Keratinocyte (primary cell): Measurements from ENCODE around the gene PKN2. TPM values are rescaled to one million over a fixed set of nuclear protein-coding genes. Genes with fewer than 3 reads are reported as not detected.

Experiments
- DNase-seq: peaks from one replicate; pipeline ENCODE4 v3.0.0-alpha.2; 2011; ENCODE audit warnings: low read depth, missing footprints, low spot score
- FAIRE-seq: peaks from 2 replicates; lab custom pipeline; 2011; peaks lifted over from hg19 to GRCh38; lab: Jason Lieb, UNC
- H2AFZ ChIP-seq: 2 replicates; pipeline ENCODE4 v1.6.0; 2012; ENCODE audit warnings: low read length, control low read depth, inconsistent platforms; ENCODE audit not compliant: control insufficient read depth
- H3K27ac ChIP-seq: 2 replicates; pipeline ENCODE4 v1.5.1; 2011; ENCODE audit warnings: low read length; ENCODE audit not compliant: control insufficient read depth, insufficient read depth
- H3K27me3 ChIP-seq: 3 replicates; pipeline ENCODE4 v1.6.0; 2011; ENCODE audit warnings: low read length; ENCODE audit not compliant: control insufficient read depth, insufficient read depth; ENCODE audit errors: extremely low read depth
- H3K36me3 ChIP-seq, 2 experiments: 2 replicates in 1 of 2; 3 replicates in 1 of 2; pipeline ENCODE4 v1.5.1; 2011; ENCODE audit warnings: low read length in 2 of 2, mild to moderate bottlenecking in 1 of 2; ENCODE audit not compliant: control insufficient read depth in 2 of 2, insufficient read depth in 2 of 2; ENCODE audit errors: extremely low read depth in 1 of 2
- H3K4me1 ChIP-seq: 3 replicates; pipeline ENCODE4 v1.5.1; 2011; ENCODE audit warnings: low read length; ENCODE audit not compliant: control insufficient read depth, insufficient read depth; ENCODE audit errors: extremely low read depth
- H3K4me2 ChIP-seq: 3 replicates; pipeline ENCODE4 v1.6.0; 2011; ENCODE audit warnings: low read depth, low read length; ENCODE audit not compliant: control insufficient read depth, insufficient read depth; ENCODE audit errors: extremely low read depth
- H3K4me3 ChIP-seq, 3 experiments: fragments of 200-600 bp in 1 of 3; sonication (generic) in 1 of 3; 2 replicates in 2 of 3; 3 replicates in 1 of 3; pipeline ENCODE4 v1.5.1; 2011 to 2016; ENCODE audit warnings: low read length in 3 of 3, mild to moderate bottlenecking in 3 of 3, control low read depth in 2 of 3, inconsistent platforms in 1 of 3, low read depth in 1 of 3, mixed read lengths in 1 of 3, mixed run types in 1 of 3, moderate library complexity in 1 of 3; ENCODE audit not compliant: control insufficient read depth in 2 of 3, insufficient read depth in 2 of 3; ENCODE audit errors: extremely low read depth in 1 of 3
- H3K79me2 ChIP-seq: 2 replicates; pipeline ENCODE4 v1.6.0; 2012; ENCODE audit warnings: low read length; ENCODE audit not compliant: control insufficient read depth, insufficient read depth
- H3K9ac ChIP-seq: 3 replicates; pipeline ENCODE4 v1.6.0; 2011; ENCODE audit warnings: low read length; ENCODE audit not compliant: control insufficient read depth, insufficient read depth; ENCODE audit errors: extremely low read depth
- H3K9me1 ChIP-seq: 3 replicates; pipeline ENCODE4 v1.6.0; 2011; ENCODE audit warnings: low read length; ENCODE audit not compliant: control insufficient read depth, insufficient read depth; ENCODE audit errors: extremely low read depth
- H3K9me3 ChIP-seq: 2 replicates; pipeline ENCODE4 v1.5.1; 2012; ENCODE audit warnings: low read depth, low read length; ENCODE audit not compliant: control insufficient read depth
- H4K20me1 ChIP-seq: 3 replicates; pipeline ENCODE4 v1.6.0; 2011; ENCODE audit warnings: low read length; ENCODE audit not compliant: control insufficient read depth, insufficient read depth; ENCODE audit errors: extremely low read depth
- EZH2 ChIP-seq: IDR thresholded peaks from one replicate; pipeline ENCODE4 v1.6.1; 2012; ENCODE audit warnings: inconsistent platforms, mild to moderate bottlenecking, low read length, moderate library complexity
- dilution Hi-C: fragments of 300-500 bp; cut with MboI; formaldehyde crosslinking; loops from one replicate; pipeline ENCODE4 v1.7.0; 2020; ENCODE audit warnings: low sequenced_read_pairs; ENCODE audit not compliant: extremely low pct_ligation_motif_present
- polyA plus RNA-seq, 5 experiments: library from polyadenylated mRNA; depleted of rRNA in 3 of 5; stranded (reverse) in 3 of 5; stranded (forward) in 1 of 5; unstranded in 1 of 5; fragments of >200 nt; gene quantifications; 1 replicate in 1 of 5; 2 replicates in 3 of 5; 3 replicates in 1 of 5; pipeline versions ENCODE4 v1.2.1 to v1.2.3, GENCODE V29; 2011 to 2012; ENCODE audit warnings: missing spikeins in 2 of 5, low read depth in 1 of 5, low replicate concordance in 1 of 5
- TF ChIP-seq, protein P1 (sequence below), 3 experiments: IDR thresholded peaks in 1 of 3; conservative IDR thresholded peaks in 1 of 3; optimal IDR thresholded peaks in 1 of 3; 2 replicates in 2 of 3; 3 replicates in 1 of 3; pipeline versions ENCODE3 to v1.5.1; 2011; ENCODE audit warnings: low read length in 3 of 3, mild to moderate bottlenecking in 3 of 3, moderate library complexity in 2 of 3, control low read depth in 1 of 3, inconsistent platforms in 1 of 3; ENCODE audit not compliant: insufficient read depth in 2 of 3; ENCODE audit errors: extremely low read depth in 1 of 3

The PKN2 gene
- polyA plus RNA-seq, 1 donor (not counting 4 experiments of a cell fraction or from before 2014, with no cell fraction given) = 30.8 TPM

DNA sequence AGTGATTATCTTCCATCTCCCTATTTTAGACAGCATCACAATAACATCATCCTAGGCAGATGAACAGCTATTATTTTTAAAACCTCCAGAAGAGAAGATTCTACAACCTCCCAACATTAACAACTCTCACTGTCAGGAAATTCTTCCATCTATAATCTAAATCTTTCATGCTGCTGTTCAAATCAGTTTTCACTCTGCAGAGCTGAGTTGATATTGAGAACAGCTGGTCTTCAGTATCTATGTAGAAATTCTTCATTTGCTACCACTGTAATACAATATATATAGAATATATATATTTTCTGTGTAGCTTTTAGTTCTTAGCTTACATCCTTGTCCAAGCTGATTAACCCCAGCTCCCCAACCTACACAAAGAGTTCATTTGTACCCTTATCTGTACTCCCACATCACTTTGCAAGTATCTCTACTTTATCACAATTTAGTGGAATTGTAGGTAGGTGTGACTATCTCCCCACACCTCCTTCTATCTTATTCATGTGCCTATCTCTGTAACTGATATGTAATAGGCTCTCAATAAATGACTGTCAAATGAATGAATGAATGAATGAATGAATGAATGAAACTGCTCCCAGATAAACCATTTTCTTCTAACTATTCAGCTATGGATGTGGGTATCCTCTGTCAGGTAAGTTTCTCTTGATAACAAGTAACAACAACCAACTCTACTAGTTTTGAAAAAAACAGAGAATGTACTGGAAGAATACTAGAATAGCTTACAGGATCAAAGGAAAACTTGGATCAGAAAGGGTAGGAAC, 37.4 kb upstream of the PKN2 start:
- H3K9ac ChIP-seq = no peak overlapping the region
- no peak for FAIRE-seq
- no peaks in the 10 kb centered on the region for H3K9me1 ChIP-seq
- no peaks in the 10 kb centered on the region for H3K36me3 ChIP-seq
- H3K4me3 ChIP-seq = no peak overlapping the region
- dilution Hi-C loops = no loop called here
- no peak for DNase-seq
- H3K4me2 ChIP-seq = peak overlapping the region; percentile 58
- peaks cover 12% of the 10 kb centered on the region for H3K4me1 ChIP-seq
- H3K27ac ChIP-seq = no peak overlapping the region
- no peaks in the 10 kb centered on the region for H3K79me2 ChIP-seq
- TF ChIP-seq EZH2 = no peak
- TF ChIP-seq, protein P1, sequence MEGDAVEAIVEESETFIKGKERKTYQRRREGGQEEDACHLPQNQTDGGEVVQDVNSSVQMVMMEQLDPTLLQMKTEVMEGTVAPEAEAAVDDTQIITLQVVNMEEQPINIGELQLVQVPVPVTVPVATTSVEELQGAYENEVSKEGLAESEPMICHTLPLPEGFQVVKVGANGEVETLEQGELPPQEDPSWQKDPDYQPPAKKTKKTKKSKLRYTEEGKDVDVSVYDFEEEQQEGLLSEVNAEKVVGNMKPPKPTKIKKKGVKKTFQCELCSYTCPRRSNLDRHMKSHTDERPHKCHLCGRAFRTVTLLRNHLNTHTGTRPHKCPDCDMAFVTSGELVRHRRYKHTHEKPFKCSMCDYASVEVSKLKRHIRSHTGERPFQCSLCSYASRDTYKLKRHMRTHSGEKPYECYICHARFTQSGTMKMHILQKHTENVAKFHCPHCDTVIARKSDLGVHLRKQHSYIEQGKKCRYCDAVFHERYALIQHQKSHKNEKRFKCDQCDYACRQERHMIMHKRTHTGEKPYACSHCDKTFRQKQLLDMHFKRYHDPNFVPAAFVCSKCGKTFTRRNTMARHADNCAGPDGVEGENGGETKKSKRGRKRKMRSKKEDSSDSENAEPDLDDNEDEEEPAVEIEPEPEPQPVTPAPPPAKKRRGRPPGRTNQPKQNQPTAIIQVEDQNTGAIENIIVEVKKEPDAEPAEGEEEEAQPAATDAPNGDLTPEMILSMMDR (optimal IDR thresholded peaks at IDR 0.05 in 1 of 3, IDR thresholded peaks at IDR 0.05 in 1 of 3, conservative IDR thresholded peaks at IDR 0.05 in 1 of 3; ENCODE audit: extremely low read depth in 1 of 3, insufficient read depth in 2 of 3, low read length in 3 of 3) = no peak
- no peaks in the 10 kb centered on the region for H3K9me3 ChIP-seq
- no peaks in the 10 kb centered on the region for H3K27me3 ChIP-seq
- peak overlapping the region; percentile 46 for H2AFZ ChIP-seq
- H4K20me1 ChIP-seq = no peaks in the 10 kb centered on the region

DNA sequence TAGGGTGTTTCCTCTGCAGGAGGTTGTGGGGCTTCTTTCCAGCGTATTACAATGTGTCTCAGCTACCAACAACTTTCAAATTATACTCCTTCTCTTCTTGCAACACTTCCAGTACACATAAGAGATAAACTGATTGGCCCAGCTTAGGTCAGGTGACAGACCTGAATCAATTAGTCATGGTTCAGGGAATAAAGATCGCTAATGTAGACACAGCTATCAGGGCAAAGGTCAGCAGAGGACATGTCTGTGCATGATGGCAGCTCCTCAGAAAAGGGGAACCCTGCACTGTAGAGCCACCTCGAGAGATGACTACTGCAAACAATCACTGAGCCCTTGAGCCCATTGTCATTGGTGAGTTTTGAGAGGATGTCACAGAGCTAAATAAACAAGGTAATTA, 36.8 kb upstream of the PKN2 start:
- Histone ChIP-seq H3K27me3 (no peaks in the 10 kb centered on the region), H3K36me3 (no peaks in the 10 kb centered on the region), H2AFZ (peak overlapping the region; percentile 46), H3K79me2 (no peaks in the 10 kb centered on the region), H3K4me1 (peaks cover 12% of the 10 kb centered on the region), H3K9me3 (no peaks in the 10 kb centered on the region), H4K20me1 (no peaks in the 10 kb centered on the region), H3K9ac (no peak overlapping the region), H3K4me2 (peak overlapping the region; percentile 58), H3K27ac (no peak overlapping the region), H3K9me1 (no peaks in the 10 kb centered on the region), H3K4me3 (no peak overlapping the region)
- peak; percentile 83 for FAIRE-seq
- TF ChIP-seq, protein P1 (optimal IDR thresholded peaks at IDR 0.05 in 1 of 3, IDR thresholded peaks at IDR 0.05 in 1 of 3, conservative IDR thresholded peaks at IDR 0.05 in 1 of 3; ENCODE audit: extremely low read depth in 1 of 3, insufficient read depth in 2 of 3, low read length in 3 of 3) = no peak
- TF ChIP-seq EZH2 = no peak
- dilution Hi-C loops = no loop called here
- DNase-seq = peak; percentile 35
